Fibroblast of lung (primary cell): ENCODE data around the gene HNRNPDL.

Experiments used
- EZH2 ChIP-seq: IDR thresholded peaks from 2 replicates; pipeline ENCODE4 v1.5.1; 2012; ENCODE audit warnings: low read length, control low read depth, mild to moderate bottlenecking; ENCODE audit errors: missing control alignments
- TF ChIP-seq, protein P1 (sequence below), 2 donors: IDR thresholded peaks in 1 of 2; conservative IDR thresholded peaks in 1 of 2; 1 replicate in 1 of 2; 2 replicates in 1 of 2; pipeline ENCODE4 v1.5.1; 2011 to 2012; ENCODE audit warnings: low read length in 2 of 2, control low read depth in 1 of 2, inconsistent platforms in 1 of 2, low read depth in 1 of 2, mild to moderate bottlenecking in 1 of 2

DNA sequence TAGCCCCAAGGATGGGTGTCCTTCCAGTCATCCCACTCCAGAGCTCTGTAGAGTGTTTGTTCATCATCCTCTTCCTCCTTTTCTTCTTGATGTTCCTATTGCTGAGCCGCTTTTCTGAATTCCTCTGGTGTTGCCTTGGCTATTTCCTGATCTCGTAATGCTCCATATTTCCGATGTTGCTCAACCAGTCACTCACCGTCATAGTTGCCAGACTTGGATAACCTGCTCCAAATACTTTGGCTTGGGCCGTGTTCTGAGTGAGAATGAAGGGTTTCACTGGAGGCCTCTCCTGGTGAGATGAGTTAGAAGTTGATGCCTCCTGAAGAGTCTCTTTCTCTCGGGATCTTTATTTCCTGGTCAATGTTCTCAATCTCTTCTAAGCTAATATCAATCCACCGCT is 28.7 kb downstream of the HNRNPDL start:
- TF ChIP-seq, protein P1, sequence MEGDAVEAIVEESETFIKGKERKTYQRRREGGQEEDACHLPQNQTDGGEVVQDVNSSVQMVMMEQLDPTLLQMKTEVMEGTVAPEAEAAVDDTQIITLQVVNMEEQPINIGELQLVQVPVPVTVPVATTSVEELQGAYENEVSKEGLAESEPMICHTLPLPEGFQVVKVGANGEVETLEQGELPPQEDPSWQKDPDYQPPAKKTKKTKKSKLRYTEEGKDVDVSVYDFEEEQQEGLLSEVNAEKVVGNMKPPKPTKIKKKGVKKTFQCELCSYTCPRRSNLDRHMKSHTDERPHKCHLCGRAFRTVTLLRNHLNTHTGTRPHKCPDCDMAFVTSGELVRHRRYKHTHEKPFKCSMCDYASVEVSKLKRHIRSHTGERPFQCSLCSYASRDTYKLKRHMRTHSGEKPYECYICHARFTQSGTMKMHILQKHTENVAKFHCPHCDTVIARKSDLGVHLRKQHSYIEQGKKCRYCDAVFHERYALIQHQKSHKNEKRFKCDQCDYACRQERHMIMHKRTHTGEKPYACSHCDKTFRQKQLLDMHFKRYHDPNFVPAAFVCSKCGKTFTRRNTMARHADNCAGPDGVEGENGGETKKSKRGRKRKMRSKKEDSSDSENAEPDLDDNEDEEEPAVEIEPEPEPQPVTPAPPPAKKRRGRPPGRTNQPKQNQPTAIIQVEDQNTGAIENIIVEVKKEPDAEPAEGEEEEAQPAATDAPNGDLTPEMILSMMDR (conservative IDR thresholded peaks at IDR 0.05 in 1 of 2, IDR thresholded peaks at IDR 0.05 in 1 of 2; ENCODE audit: low read depth in 1 of 2, low read length in 2 of 2): no peak
- TF ChIP-seq EZH2: no peak
